ENCODE data around the gene FCHO1.
A peak's percentile ranks its signal among the peaks of the same experiment; 100 is the strongest.

FCHO1 gene

GRCh38 chr19:17734146-17734545 is 17.1 kb upstream of the FCHO1 start:
- no peak for DNase-seq

- DNase-seq = no peak
Measured at GRCh38 chr19:17735410-17735809, 15.9 kb upstream of the FCHO1 start.

- no peak for DNase-seq
Measured at GRCh38 chr19:17737690-17738153, 13.6 kb upstream of the FCHO1 start.

- DNase-seq = no peak
Measured at GRCh38 chr19:17739121-17739875, 12.0 kb upstream of the FCHO1 start.

DNA sequence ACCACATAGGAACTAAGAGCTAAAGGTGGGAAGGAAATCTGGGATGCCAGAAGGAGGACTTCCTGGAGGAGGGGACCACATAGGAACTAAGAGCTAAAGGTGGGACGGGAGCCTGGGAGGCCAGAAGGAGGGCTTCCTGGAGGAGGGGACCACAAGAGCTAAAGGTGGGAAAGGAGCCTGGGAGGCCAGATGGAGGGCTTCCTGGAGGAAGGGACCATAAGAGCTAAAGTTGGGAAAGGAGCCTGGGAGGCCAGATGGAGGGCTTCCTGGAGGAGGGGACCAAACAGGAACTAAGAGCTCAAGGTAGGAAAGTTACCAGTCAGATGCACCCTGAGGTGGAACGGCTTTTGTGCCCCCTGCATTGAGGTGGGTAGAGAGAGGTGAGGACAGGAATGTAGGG is 9.8 kb upstream of the FCHO1 start:
- no peak for DNase-seq

DNA sequence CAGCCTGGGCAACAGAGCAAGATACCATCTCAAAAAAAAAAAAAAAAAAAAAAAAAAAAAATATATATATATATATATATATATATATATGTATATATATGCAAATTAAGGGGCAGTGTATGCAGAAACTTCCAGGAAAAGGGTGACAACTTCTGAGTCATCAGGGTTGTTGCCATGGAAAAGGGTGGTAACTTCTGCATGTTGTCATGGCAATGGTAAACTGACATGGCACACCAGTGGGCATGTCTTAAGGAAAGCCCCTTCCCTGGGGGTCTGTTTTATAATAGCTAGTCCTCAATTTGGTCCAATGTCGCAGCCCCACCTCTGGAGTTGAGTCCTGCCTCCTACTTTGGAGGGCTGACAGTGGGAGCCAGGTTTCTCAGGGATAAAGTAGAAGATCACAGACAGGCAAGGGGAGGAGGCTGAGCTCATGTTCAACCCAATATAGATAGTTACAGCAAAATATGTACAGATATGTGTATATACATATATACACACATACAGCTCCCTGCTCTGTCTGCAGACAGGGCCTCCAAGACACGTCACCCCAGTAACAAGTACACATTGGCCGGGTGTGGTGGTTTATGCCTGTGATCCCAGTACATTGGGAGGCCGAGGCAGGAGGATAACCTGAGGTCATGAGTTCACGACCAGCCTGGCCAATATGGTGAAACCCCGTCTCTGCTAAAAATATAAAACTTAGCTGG is 7.2 kb upstream of the FCHO1 start:
- no peak for DNase-seq

DNA sequence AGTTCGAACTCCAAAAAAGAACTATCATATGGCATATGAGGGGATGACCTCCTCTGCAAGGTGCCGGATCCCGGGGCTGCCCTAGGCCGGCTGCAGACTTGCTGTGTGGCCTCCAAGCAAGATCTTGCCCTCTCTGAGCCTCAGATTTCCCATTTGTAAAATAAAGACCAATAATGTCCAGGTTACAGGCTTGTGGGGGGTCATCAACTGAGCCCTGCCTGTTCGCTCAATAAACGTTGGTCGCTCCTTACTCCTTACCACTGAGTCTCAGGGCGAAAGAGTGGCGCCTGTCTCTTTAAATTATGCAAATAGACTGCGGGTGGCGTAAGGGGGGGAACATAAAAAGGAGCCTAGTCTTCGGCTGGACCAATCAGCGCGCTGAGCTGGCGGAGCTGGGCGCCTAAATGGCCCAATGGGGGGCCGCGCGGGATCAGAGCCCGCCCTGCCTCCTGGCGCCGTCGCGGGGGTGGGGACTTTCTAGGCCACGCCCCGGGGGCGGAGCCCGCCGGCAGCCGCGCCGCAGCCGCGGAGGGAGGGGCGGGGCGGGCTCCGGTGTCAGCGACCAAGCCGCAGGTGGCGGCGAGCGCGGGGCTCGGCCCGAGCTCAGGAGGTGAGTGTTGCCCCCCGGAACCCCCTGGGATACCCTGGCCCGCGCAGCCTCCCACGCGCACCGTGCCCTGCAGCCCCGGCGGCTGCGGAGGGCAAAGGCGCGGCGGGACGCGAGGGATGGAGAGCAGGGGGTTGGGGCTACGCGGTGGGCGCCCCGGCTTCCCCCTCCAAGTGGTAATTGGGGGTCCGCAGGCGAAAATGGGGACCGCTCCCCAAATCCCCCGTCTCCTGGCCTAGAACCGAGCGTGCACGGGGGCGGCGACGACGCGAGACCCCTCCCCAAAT is 3.8 kb upstream of the FCHO1 start:
- DNase-seq = peak; percentile 90 to 96 (median 94)

DNA sequence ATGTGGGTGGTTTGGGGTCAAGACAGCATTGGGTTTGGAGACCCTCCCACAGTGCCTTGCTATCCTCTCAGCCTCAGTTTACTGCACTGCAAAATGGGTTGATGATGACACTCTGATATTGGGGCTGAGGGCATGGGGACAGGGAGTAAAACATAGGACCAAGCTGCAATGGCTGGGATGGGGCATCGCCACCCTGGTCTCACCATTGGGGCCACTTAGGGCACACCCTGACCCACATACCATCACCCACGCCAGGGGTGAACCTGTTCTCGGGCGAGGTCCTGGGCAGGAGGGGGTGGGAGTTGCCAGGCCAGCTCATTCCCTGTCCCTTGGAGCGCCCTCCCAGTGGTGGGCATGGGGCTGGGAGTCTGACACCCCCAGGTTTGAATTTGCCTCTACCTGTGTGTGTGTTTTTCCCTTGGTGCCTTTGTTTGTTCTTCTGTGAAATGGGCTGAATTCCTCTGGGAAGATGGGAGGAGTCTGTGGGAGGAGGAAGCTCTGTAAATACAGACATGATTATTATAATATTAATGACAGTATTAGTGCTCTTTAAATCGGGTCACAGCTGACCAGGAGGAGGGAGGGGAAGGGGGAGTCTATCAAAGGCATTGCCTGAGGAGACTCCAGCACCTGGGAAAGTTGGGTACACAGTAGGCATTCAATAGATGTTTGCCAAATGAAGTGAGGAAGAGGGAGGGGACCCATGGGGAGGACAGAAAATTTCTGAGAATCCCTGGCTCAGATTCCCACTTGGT is 2.2 kb upstream of the FCHO1 start:
- no peak for DNase-seq

DNA sequence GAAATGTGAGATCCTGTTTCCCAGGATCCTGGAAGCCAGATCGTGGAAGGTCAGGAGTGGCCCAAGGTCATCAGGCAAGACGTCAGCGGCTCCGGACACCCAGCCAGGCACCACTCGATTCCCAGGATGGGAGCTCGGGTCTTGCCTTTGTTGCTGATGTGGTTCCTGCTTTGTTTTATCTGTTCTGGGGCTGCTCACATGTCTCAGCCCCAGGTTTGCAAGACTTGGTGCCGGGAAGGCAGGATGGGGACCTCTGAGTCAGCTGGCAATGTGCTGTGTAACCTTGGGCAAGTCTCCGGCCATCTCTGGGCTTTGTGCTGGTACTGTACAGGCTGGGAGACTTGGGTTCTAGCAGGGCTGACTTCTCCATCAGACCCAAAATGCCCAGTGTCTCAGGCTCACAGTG is 1.4 kb upstream of the FCHO1 start:
- peak in 1 of 5 donors; percentile 49 for DNase-seq

GRCh38 chr19:17751912-17752273 is 616 bp downstream of the FCHO1 start:
- peak in 1 of 5 donors; percentile 30 for DNase-seq

- no peak for DNase-seq
Measured at GRCh38 chr19:17752865-17753639, 1.8 kb downstream of the FCHO1 start.

DNA sequence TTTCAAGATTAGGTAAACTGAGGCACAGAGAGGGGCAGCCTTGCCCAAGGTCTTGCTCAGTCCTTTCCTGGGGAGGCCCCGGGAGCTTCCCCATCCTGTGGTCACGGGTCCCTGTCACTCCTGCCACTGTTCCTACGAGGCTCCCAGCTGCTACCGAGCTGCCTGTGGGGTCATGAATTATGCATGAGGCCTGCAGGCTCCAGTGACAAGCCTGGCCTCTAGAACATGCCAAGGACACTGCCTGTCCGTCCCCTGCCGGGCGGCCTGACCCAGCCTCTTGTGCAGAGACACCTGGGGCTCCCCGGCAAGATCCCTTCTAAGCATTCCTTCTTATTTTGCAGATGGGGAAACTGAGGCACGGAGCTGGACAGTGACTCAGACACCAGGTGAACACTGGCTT is 2.7 kb downstream of the FCHO1 start:
- no peak for DNase-seq

GRCh38 chr19:17754634-17755442 is 3.6 kb downstream of the FCHO1 start:
- no peak for DNase-seq

- DNase-seq = no peak
Measured at GRCh38 chr19:17755443-17755890, 4.2 kb downstream of the FCHO1 start.

DNA sequence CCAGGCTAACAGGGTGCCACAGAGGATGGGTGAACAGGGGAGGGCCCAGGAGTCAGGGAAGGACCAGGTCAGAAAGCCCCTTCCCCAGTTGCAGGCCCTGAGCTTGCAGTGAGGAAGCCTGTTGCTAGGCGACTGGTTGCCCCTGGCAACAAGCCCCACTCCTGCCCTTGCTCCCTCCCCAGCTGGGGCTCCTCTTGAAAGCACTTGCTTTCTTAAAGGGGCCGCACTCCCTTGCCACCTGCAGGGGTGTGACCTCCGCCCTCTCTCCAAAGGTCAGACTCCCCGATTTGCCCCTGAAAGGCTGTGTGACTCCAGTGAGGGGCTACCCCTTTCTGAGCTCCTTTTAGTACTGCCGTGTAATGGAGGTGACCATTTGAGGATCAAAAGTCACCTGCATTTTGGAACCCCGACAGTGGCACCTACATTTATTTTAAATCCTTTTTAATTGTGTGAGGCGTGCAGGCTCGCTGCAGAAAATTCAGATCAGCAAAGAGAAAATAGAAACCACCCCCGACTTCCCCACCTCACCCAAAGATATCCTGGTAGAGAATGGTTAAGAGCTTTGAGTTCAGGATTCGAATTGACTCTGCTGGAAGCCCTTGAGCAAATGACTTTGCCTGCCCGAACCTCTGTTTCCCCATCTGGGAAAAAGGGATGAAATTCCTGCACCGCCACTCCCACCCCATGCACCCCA is 4.8 kb downstream of the FCHO1 start:
- peak in 2 of 5 donors; percentile 25 to 49 for DNase-seq

DNA sequence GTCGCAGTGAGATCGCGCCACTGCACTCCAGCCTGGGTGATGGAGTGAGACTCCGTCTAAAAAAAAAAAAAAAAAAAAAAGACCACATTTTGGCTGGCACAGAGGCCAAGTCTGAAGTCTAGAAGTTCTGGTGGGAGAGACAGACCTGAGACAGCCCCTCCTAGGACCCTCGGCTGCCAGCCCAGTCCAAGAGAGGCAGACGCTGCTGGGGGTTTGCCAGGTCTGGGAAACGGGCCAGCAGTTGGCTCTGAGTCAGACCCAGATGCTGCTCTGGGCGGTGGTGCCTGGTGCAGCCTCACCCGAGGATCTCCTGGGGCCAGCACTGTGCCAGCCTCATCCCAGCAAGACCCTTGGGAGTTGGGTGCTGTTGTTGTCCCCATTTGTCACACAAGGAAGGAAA is 5.8 kb downstream of the FCHO1 start:
- DNase-seq = no peak

GRCh38 chr19:17758515-17758914 is 7.2 kb downstream of the FCHO1 start:
- DNase-seq = no peak

DNA sequence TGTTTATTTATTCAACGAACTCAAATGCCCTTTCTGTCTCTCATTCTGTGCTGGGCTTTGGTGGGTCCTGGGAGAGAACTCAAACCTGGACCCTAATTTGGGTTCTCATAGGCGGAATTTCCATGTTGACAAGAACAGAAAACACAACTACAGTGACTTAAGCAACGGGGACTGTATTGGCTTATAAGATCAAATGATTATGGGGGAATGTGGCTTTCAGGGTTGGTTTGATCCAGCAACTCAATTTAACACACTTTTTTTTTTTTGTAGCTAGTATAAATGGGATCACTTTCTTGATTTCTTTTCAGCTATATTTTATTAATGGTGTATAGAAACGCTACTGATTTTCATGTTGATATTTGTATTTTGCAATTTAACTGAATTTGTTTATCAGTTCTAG is 9.9 kb downstream of the FCHO1 start:
- no peak for DNase-seq

GRCh38 chr19:17762505-17763229 is 11.4 kb downstream of the FCHO1 start:
- DNase-seq = no peak
